K562 (cell line): Measurements from ENCODE around the gene HSPA1B. TPM values are rescaled to one million over a fixed set of nuclear protein-coding genes. Genes with fewer than 3 reads are reported as not detected.

Source experiments
- AFF1 ChIP-seq, 2 experiments: fragments of 450-650 bp; IDR thresholded peaks; 2 replicates each; pipeline ENCODE4 v1.6.1; 2018; ENCODE audit warnings: mild to moderate bottlenecking in 2 of 2, low read depth in 1 of 2; ENCODE audit not compliant: partially characterized antibody in 2 of 2
- ATF1 ChIP-seq, 2 experiments: fragments of 450-650 bp in 1 of 2; IDR thresholded peaks; 2 replicates each; pipeline ENCODE4 v1.6.1; 2016; ENCODE audit warnings: missing compliant biosample characterization in 1 of 2, missing genetic modification characterization in 1 of 2
- ATF7 ChIP-seq: fragments of 450-650 bp; IDR thresholded peaks from 2 replicates; pipeline ENCODE4 v1.7.1; 2014; ENCODE audit warnings: mild to moderate bottlenecking, moderate library complexity
- BCLAF1 ChIP-seq, 2 experiments: fragments of 450-650 bp in 1 of 2; IDR thresholded peaks; 2 replicates each; pipeline ENCODE4 v1.6.1; 2011 to 2017; ENCODE audit warnings: low read depth in 2 of 2, antibody characterized with exemption in 1 of 2, borderline replicate concordance in 1 of 2, low read length in 1 of 2, mild to moderate bottlenecking in 1 of 2, mixed read lengths in 1 of 2; ENCODE audit not compliant: control insufficient read depth in 1 of 2
- CCNT2 ChIP-seq: IDR thresholded peaks from 2 replicates; pipeline ENCODE4 v1.6.1; 2011; ENCODE audit warnings: borderline replicate concordance, low read depth, mild to moderate bottlenecking, moderate library complexity, mixed read lengths, low read length; ENCODE audit not compliant: insufficient read length; ENCODE audit errors: extremely low read depth
- HDAC1 ChIP-seq, 2 experiments: fragments of 450-650 bp; IDR thresholded peaks; 2 replicates each; pipeline ENCODE4 v1.6.1; 2016 to 2017; ENCODE audit warnings: inconsistent platforms in 1 of 2, mild to moderate bottlenecking in 1 of 2, moderate library complexity in 1 of 2
- NUFIP1 ChIP-seq: fragments of 450-650 bp; IDR thresholded peaks from 2 replicates; pipeline ENCODE4 v1.6.1; 2018; ENCODE audit not compliant: partially characterized antibody
- PRPF4 ChIP-seq: fragments of 200-400 bp; formaldehyde crosslinking; IDR thresholded peaks from one replicate; pipeline ENCODE4 v1.6.1; 2017; ENCODE audit warnings: low read length, low read depth, mild to moderate bottlenecking; ENCODE audit not compliant: insufficient read depth, poor library complexity, severe bottlenecking
- SMARCC2 ChIP-seq: fragments of 450-650 bp; IDR thresholded peaks from 2 replicates; pipeline ENCODE4 v1.6.1; 2017; ENCODE audit warnings: antibody characterized with exemption, moderate library complexity, mild to moderate bottlenecking, low read depth
- THRB ChIP-seq: fragments of 450-650 bp; formaldehyde crosslinking; conservative IDR thresholded peaks from 2 replicates; pipeline ENCODE4 v1.4.0; 2022; ENCODE audit warnings: mild to moderate bottlenecking, missing genetic modification characterization
- ZNF655 ChIP-seq: fragments of 250-450 bp; sonication (Bioruptor Pico); IDR thresholded peaks from 2 replicates; pipeline ENCODE4 v1.5.0; 2021
- ZNF830 ChIP-seq: fragments of 250-450 bp; sonication (Bioruptor Pico); IDR thresholded peaks from 2 replicates; pipeline ENCODE4 v1.5.0; 2021; ENCODE audit warnings: mild to moderate bottlenecking
- polyA plus RNA-seq, 8 experiments: library from polyadenylated mRNA; depleted of rRNA in 4 of 8; stranded (reverse) in 5 of 8; unstranded in 3 of 8; fragments of >200 nt; fragmentation: Nextera tagmentation in 2 of 8; fragmentation: Illumina TruSeq in 1 of 8; extraction: Ambion mirVana in 2 of 8; extraction: Trizol in 1 of 8; gene quantifications; 2 replicates each; pipeline versions ENCODE4 v1.2.1 to v1.2.3, GENCODE V29; 2011 to 2014; ENCODE audit warnings: inconsistent platforms in 1 of 8, missing spikeins in 1 of 8
- total RNA-seq, 7 experiments: library from RNA; depleted of rRNA in 6 of 7; stranded (reverse); fragments of >200 nt in 6 of 7; fragmentation: Illumina TruSeq in 2 of 7; extraction: Trizol in 2 of 7; gene quantifications; 2 replicates each; pipeline versions ENCODE4 v1.2.1 to v1.2.3, GENCODE V29; 2011 to 2021; ENCODE audit warnings: low replicate concordance in 1 of 7
- TF ChIP-seq, protein P1 (sequence below): fragments of 250-450 bp; sonication (Bioruptor Pico); IDR thresholded peaks from 2 replicates; pipeline ENCODE4 v1.8.0; 2022; ENCODE audit warnings: inconsistent platforms

Gene HSPA1B
- total and polyA plus RNA-seq, 9 of the 15 experiments (the other 6 are each of a cell fraction or from before 2014, with no cell fraction given), result 0.27 to 227 (median 51.2) TPM

DNA sequence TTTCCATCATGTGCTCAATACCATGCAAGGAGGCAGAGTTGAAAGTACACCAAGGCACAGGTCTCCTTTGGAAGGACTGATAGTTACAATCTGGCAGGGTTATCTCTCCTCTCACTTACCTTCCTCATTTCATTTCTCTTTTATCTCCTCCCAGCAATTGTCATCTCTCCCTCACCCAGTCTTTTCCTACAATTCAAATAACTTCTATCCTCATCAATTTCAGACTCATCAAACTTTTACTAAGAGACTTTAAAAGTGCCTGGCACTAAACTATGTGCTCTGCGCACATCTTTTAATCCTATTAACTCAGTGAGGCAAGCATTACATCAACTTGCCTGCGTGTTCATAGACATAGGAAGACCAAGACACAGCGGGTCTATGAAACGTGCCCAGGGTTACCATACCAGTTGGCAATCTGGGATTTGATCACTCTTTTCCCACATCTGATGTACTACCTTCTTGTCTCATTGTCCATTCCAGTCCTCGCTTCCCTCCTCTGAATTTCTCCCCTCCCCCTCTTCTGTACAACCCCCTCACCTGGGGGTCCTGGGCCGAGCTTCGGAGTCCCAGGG, 33.2 kb upstream of the HSPA1B start (continued):
- TF ChIP-seq BCLAF1 (IDR thresholded peaks at IDR 0.05; ENCODE audit: borderline replicate concordance in 1 of 2, control insufficient read depth in 1 of 2, low read depth in 2 of 2, low read length in 1 of 2), result no peak
- TF ChIP-seq SMARCC2, result peak; percentile 41
- peak in 1 of 2 experiments; percentile 71; a peak in 2 of 4 replicates for TF ChIP-seq HDAC1 (IDR thresholded peaks at IDR 0.05)
- 0 out of 2 replicates have a peak, but pooled peaks have one; percentile 43 for TF ChIP-seq THRB (CRISPR knock-in tag)
- TF ChIP-seq CCNT2, result no peak
- TF ChIP-seq ZNF830 (CRISPR knock-in tag), result no peak
- peak; percentile 53 for TF ChIP-seq ATF7
- no peak for TF ChIP-seq ZNF655 (CRISPR knock-in tag)
- no peak for TF ChIP-seq PRPF4
- TF ChIP-seq, protein P1, sequence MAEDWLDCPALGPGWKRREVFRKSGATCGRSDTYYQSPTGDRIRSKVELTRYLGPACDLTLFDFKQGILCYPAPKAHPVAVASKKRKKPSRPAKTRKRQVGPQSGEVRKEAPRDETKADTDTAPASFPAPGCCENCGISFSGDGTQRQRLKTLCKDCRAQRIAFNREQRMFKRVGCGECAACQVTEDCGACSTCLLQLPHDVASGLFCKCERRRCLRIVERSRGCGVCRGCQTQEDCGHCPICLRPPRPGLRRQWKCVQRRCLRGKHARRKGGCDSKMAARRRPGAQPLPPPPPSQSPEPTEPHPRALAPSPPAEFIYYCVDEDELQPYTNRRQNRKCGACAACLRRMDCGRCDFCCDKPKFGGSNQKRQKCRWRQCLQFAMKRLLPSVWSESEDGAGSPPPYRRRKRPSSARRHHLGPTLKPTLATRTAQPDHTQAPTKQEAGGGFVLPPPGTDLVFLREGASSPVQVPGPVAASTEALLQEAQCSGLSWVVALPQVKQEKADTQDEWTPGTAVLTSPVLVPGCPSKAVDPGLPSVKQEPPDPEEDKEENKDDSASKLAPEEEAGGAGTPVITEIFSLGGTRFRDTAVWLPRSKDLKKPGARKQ, result no peak
- TF ChIP-seq AFF1 (IDR thresholded peaks at IDR 0.05; ENCODE audit: low read depth in 1 of 2, partially characterized antibody in 2 of 2), result peak in 1 of 2 experiments; percentile 42
- no peak for TF ChIP-seq ATF1 (CRISPR knock-in tag; IDR thresholded peaks at IDR 0.05)
- peak; percentile 54 for TF ChIP-seq ATF1 (tag; IDR thresholded peaks at IDR 0.05)
- TF ChIP-seq NUFIP1, result no peak
